IgD-negative memory B cell (primary cell): ENCODE data around the gene PEX11B. TPM values are rescaled to one million over a fixed set of nuclear protein-coding genes. Genes with fewer than 3 reads are reported as not detected.

ENCODE experiments used
- H3K27ac Mint-ChIP-seq, 3 donors: one replicate each; pipeline ENCODE4 v1.8.0; 2020 to 2022; ENCODE audit warnings: mild to moderate bottlenecking in 3 of 3, mixed read lengths in 3 of 3, moderate library complexity in 1 of 3
- H3K27me3 Mint-ChIP-seq: one replicate; pipeline ENCODE4 v1.8.0; 2021; ENCODE audit warnings: mixed read lengths
- H3K36me3 Mint-ChIP-seq: one replicate; pipeline ENCODE4 v1.8.0; 2020; ENCODE audit warnings: mild to moderate bottlenecking, mixed read lengths
- H3K4me1 Mint-ChIP-seq, 3 donors: one replicate each; pipeline ENCODE4 v1.8.0; 2020 to 2022; ENCODE audit warnings: mixed read lengths in 3 of 3, mild to moderate bottlenecking in 1 of 3
- H3K4me3 Mint-ChIP-seq, 4 donors: one replicate each; pipeline ENCODE4 v1.8.0; 2020 to 2022; ENCODE audit warnings: mild to moderate bottlenecking in 4 of 4, mixed read lengths in 4 of 4, moderate library complexity in 3 of 4
- H3K9me3 Mint-ChIP-seq, 3 donors: one replicate each; pipeline ENCODE4 v1.8.0; 2020 to 2021; ENCODE audit warnings: mixed read lengths in 3 of 3, mild to moderate bottlenecking in 1 of 3
- polyA plus RNA-seq: library from polyadenylated mRNA; unstranded; fragments of 300-500 nt; fragmentation: Illumina TruSeq; gene quantifications from one replicate; pipeline ENCODE4 v1.2.3, GENCODE V29; 2021

The PEX11B gene
- 42.3 TPM for polyA plus RNA-seq

DNA sequence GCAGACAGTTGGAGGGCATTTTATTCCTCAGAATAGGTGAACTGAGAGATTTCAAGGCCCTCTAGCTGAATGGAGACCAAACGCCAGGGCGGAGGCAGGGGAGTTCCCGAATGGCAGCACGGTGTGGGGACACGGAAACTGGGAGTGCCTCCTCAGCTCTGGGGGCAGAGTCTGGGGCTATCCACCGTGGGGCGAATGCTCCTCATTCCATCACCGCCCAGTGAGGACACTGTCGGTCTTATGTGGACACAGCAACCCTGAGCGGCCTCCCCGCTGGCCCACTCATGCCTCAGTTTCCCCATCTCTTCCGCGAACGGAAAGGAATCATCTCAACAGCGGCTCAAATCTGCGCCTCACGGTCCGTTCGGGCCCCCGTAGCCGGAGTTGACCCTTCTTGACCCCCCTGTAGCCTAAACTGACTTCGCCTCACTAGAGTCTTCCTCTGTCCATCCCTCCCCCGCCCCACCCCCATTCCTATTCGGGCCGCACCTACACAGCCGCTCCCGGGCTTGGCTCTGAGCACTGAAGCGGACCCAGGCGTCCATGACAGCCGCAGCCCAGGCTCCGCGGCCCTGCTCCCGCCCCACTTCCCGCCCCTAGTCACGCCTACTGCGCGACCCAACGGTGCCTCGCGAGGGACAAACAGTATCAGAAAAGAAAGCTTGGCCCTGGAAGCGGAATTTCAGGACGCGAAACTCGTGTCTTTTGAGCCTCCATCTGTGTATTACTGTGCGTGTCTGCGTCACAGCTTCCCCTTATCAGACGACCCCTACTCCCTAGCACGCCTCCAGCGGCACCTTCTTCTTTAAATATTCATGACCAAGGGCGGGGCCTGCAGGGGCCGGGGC, at the start of gene PEX11B:
Gene PEX11B (minus strand): TSS at position 574 of the 848 bp plus-strand sequence. CDS start 29 bp downstream, at position 545.
- Mint-ChIP-seq H3K4me1 (peaks cover 11 to 25% (median 16%) of the 10 kb centered on the region in 3 donors), H3K27ac (peak within 1 kb of the TSS; percentile 90 to 95 (median 94))

DNA sequence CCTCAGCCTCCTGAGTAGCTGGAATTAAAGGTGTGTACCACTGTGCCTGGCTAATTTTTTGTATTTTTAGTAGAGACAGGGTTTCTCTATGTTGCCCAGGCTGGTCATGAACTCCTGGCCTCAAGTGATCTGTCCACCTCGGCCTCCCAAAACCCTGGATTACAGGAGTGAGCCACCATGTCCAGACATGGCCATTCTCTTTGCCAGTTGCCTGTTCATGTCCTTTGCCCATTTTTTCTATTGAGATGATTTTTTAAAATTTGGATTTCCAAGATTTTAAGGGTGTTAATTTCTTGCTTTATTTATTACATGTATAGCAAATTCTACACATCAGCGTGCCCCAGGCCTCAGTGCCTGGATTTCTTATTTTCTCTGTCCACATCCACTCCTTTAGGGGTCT, 48.8 kb upstream of the PEX11B start:
- Mint-ChIP-seq H3K4me1 (peaks cover 23 to 32% (median 30%) of the 10 kb centered on the region in 3 donors), H3K4me3 (peak overlapping the region in 2 of 4 donors; percentile 9 to 11), H3K36me3 (no peaks in the 10 kb centered on the region), H3K27me3 (peaks cover 1% of the 10 kb centered on the region), H3K27ac (no peak overlapping the region), H3K9me3 (peaks cover 0 to 2% (median 0%) of the 10 kb centered on the region in 3 donors)

More for the DNA sequence above, at the start of gene PEX11B:
- H3K9me3 Mint-ChIP-seq, result no peaks in the 10 kb centered on the region
- H3K27me3 Mint-ChIP-seq, result no peaks in the 10 kb centered on the region
- peaks cover 2% of the 10 kb centered on the region for H3K36me3 Mint-ChIP-seq
- H3K4me3 Mint-ChIP-seq, result peak within 1 kb of the TSS; percentile 91 to 100 (median 96)

- Mint-ChIP-seq H3K9me3 (peaks cover 0 to 2% (median 0%) of the 10 kb centered on the region in 3 donors), H3K4me3 (peak overlapping the region; percentile 96 to 99 (median 98)), H3K4me1 (peaks cover 26 to 37% (median 32%) of the 10 kb centered on the region in 3 donors), H3K36me3 (no peaks in the 10 kb centered on the region), H3K27ac (peak overlapping the region; percentile 91 to 98 (median 97)), H3K27me3 (peaks cover 1% of the 10 kb centered on the region)
These were observed 46.7 kb upstream of the PEX11B start for GRCh38 chr1:145965119-145965744.

DNA sequence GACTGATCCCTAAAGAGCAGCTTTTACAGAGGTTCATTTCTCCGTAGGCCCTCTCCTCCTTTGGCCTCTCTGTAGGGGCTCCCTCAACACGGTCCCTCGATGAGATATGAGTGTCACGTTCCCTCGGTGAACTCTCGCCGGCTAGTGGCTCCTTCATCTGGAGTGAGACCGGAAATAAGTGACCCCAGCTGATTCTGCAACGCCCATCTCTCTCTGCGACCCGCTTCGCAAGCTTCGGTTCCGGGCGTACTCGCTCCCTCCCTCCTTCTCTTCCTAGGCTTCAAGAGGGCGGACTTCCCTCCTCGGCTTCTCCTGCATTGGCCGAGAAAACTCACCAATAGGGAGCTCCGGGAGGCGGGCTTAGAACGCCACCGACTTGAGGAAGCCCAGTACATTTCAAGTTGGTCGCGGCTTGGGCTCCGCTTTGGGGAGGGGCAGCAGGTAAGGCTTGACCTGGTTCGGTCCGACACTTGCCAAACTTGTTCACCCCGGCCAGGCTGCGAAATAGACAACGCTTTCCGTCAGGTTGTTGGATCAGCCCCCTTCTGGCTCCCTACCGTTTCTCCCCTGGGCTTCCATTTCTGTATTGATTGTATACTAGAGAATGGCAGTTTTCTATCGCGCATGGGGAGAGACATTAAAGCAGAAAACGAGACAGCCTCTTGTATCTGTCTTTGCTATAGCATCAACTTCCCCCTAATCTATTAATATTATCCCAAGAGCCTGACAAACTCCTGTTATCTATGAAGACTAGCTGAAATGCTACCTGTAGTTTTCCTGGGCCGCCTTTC, 46.0 kb upstream of the PEX11B start, which contains the start of the genes ANKRD34A and POLR3GL:
Gene ANKRD34A (minus strand): TSS at position 248 of the 791 bp plus-strand sequence. CDS start 2,816 bp downstream, outside the sequence.
Gene POLR3GL (plus strand): TSS at position 363 of the 791 bp plus-strand sequence. CDS start 10,176 bp downstream, outside the sequence.
- Mint-ChIP-seq H3K36me3 (no peaks in the 10 kb centered on the region), H3K4me1 (peaks cover 32 to 41% (median 36%) of the 10 kb centered on the region in 3 donors), H3K4me3 (peak within 1 kb of the TSS; percentile 96 to 99 (median 98)), H3K9me3 (peaks cover 0 to 2% (median 0%) of the 10 kb centered on the region in 3 donors), H3K27ac (peak within 1 kb of the TSS; percentile 91 to 98 (median 97)), H3K27me3 (peaks cover 1% of the 10 kb centered on the region)

DNA sequence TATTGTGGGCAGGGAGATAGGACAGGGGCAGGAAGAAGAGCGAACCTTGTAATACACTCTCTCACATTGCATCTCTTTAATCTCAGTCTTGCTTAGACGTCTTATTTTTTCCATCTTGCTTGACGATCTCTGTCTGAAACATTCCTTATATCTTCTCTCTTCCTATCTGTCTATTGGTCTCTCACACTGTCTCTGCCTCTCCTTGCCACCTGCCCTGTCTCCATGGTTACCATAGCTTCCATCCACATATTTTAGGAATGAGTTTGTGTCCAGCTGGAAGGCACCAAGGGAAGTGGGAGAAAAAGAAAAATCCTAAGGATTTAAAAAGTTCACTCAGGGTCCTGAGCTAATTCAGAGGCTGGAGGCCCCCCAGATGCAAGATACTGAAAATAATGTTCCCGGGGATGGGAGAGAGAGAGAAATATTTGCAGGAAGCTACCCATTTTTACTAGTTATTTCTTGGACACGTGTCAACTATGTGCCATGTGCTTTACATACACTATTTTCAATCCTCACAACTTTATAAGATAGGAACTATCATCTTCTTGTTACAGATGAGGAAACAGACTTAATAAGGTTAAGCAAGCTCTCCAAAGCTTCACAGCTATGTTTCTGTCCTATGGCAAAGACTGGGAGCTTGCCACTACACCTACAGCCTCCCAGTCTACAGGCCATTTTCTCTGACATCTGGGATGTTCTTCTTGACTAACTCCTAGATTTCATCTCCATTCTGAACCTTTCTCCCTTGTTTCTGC, 44.9 kb upstream of the PEX11B start:
- Mint-ChIP-seq H3K4me3 (peak overlapping the region; percentile 96 to 99 (median 98)), H3K27me3 (peaks cover 1% of the 10 kb centered on the region), H3K9me3 (peaks cover 0 to 2% (median 0%) of the 10 kb centered on the region in 3 donors), H3K4me1 (peaks cover 36 to 49% (median 45%) of the 10 kb centered on the region in 3 donors), H3K27ac (peak overlapping the region; percentile 91 to 98 (median 97)), H3K36me3 (no peaks in the 10 kb centered on the region)

GRCh38 chr1:145962157-145963102, 43.9 kb upstream of the PEX11B start:
- H3K4me1 Mint-ChIP-seq, result peaks cover 41 to 51% (median 46%) of the 10 kb centered on the region in 3 donors
- peaks cover 0 to under 1% (median 0%) of the 10 kb centered on the region in 3 donors for H3K9me3 Mint-ChIP-seq
- peak overlapping the region; percentile 24 to 98 (median 92) for H3K27ac Mint-ChIP-seq
- H3K27me3 Mint-ChIP-seq, result peaks cover 1% of the 10 kb centered on the region
- H3K4me3 Mint-ChIP-seq, result peak overlapping the region; percentile 96 to 99 (median 98)
- no peaks in the 10 kb centered on the region for H3K36me3 Mint-ChIP-seq

- peak overlapping the region; percentile 96 to 99 (median 98) for H3K4me3 Mint-ChIP-seq
- no peaks in the 10 kb centered on the region for H3K9me3 Mint-ChIP-seq
- H3K4me1 Mint-ChIP-seq, result peaks cover 46 to 54% (median 54%) of the 10 kb centered on the region in 3 donors
- H3K27ac Mint-ChIP-seq, result peak overlapping the region; percentile 6 to 88 (median 15)
- H3K36me3 Mint-ChIP-seq, result no peaks in the 10 kb centered on the region
- peaks cover 1% of the 10 kb centered on the region for H3K27me3 Mint-ChIP-seq
These were observed 43.1 kb upstream of the PEX11B start for GRCh38 chr1:145961425-145962156.

DNA sequence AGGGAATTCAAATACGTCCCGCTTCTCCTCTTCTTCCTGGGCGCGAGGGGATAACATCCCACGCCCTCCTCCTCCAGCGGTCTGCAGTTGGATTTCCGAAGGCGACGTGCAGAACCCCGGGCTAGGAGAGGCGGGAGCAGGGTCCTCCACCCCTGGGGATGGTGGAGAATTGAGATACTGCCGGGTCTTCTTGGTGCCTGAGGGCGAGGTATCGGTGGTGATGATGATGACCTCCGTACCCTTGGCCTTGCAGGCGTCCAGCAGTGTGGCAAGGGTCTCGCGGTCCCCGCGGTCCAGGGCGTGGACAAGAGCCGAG, 42.5 kb upstream of the PEX11B start:
- Mint-ChIP-seq H3K36me3 (no peaks in the 10 kb centered on the region), H3K27me3 (peaks cover 1% of the 10 kb centered on the region), H3K27ac (peak overlapping the region in 2 of 3 donors; percentile 31 to 88), H3K4me1 (peaks cover 49 to 57% (median 54%) of the 10 kb centered on the region in 3 donors), H3K9me3 (no peaks in the 10 kb centered on the region), H3K4me3 (peak overlapping the region; percentile 96 to 99 (median 98))

DNA sequence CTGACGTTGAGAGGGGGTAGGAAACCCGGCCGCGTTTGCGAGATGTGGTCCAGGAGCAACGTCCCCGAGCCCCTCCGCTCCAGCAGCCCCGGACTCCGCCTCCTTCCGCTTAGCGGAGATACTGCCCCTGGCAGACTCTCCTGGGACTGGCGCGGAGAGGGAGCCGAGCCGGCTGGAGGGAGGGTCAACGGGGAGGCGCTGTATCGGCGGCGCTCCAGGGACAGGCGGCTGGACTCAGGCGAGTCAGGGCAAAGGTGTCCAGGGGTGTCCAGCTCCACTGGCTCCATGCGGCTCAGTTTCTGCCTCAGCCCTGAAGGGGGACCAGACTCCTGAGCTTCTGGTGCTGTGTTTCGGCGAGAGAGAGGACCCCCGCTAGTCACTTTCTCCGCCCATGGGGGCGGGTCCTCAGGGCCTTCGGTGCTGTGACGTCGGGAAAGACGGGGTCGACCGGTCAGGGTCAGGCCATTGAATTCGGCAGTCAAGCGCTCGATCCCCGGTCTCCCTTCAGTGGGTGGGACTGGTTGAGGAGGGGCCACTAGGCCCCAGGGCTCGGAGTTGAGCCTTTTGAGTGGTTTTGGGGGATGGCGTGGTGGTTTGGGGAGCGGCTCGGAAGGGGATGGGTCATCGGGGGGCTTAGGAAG, 42.1 kb upstream of the PEX11B start:
- Mint-ChIP-seq H3K27me3 (peaks cover 1% of the 10 kb centered on the region), H3K9me3 (no peaks in the 10 kb centered on the region), H3K4me1 (peaks cover 53 to 62% (median 54%) of the 10 kb centered on the region in 3 donors), H3K4me3 (peak overlapping the region; percentile 96 to 99 (median 98)), H3K27ac (peak overlapping the region in 2 of 3 donors; percentile 31 to 88), H3K36me3 (no peaks in the 10 kb centered on the region)

DNA sequence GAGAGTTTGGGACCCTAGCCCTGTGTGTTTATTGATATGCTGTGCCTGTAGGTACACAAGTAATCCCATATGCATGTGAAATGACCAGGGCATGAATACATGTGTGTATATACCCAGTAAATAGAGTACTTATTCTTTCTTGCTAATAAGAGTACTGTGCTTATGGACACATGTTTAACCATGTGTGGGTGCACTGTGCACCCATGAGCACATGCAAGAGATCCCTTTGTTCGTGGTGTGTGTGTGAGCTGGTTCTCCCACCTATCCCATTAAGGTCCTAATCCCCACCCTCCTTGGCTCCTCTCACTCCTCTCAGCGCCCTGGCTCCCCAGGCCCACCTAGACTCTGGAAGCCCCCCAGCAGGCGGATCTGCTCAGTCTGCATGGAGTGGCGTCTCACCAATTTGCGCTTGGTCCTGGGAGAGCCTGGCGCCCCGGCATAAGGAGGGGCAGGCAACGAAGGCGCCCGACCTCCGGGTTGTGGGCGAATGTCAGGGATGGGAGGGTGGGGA, 41.5 kb upstream of the PEX11B start:
- Mint-ChIP-seq H3K27ac (peak overlapping the region in 1 of 3 donors; percentile 41), H3K36me3 (no peaks in the 10 kb centered on the region), H3K27me3 (peaks cover 1% of the 10 kb centered on the region), H3K4me3 (peak overlapping the region; percentile 91 to 99 (median 96)), H3K4me1 (peaks cover 53 to 62% (median 54%) of the 10 kb centered on the region in 3 donors), H3K9me3 (no peaks in the 10 kb centered on the region)

DNA sequence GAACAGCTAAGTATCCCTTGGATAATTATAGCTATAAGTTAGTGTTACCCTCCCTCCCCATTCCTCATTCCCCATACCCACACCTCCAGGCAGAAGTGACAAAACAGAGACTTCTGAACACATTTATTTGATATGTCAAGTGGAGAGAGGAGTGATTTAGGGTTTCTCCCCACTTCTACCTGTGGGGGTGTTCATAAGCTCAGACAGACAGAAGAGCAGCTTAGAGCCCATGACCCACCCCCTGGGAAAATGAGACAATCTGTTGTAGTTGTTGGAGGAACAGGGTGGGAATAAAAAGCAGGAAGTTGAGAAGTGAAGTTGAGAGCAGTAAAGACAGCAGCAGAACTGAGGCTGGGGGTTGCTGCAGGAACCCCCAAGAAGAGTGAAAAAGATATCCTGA, 40.8 kb upstream of the PEX11B start:
- peaks cover 52 to 67% (median 53%) of the 10 kb centered on the region in 3 donors for H3K4me1 Mint-ChIP-seq
- peak overlapping the region; percentile 41 to 93 (median 84) for H3K27ac Mint-ChIP-seq
- H3K4me3 Mint-ChIP-seq, result peak overlapping the region; percentile 91 to 99 (median 96)
- H3K36me3 Mint-ChIP-seq, result no peaks in the 10 kb centered on the region
- H3K27me3 Mint-ChIP-seq, result peaks cover 1% of the 10 kb centered on the region
- H3K9me3 Mint-ChIP-seq, result no peaks in the 10 kb centered on the region

GRCh38 chr1:145958734-145959133, 40.2 kb upstream of the PEX11B start:
- peak overlapping the region; percentile 41 to 84 (median 48) for H3K27ac Mint-ChIP-seq
- no peaks in the 10 kb centered on the region for H3K9me3 Mint-ChIP-seq
- peaks cover 1% of the 10 kb centered on the region for H3K27me3 Mint-ChIP-seq
- peak overlapping the region in 3 of 4 donors; percentile 7 to 99 (median 38) for H3K4me3 Mint-ChIP-seq
- peaks cover 47 to 65% (median 50%) of the 10 kb centered on the region in 3 donors for H3K4me1 Mint-ChIP-seq
- H3K36me3 Mint-ChIP-seq, result no peaks in the 10 kb centered on the region
